ENCODE results near the gene FOXO3. TPM values are rescaled to one million over a fixed set of nuclear protein-coding genes. Genes with fewer than 3 reads are reported as not detected.

Gene FOXO3
- total RNA-seq, 1 experiment from 2014 or later: 22.1 TPM

DNA sequence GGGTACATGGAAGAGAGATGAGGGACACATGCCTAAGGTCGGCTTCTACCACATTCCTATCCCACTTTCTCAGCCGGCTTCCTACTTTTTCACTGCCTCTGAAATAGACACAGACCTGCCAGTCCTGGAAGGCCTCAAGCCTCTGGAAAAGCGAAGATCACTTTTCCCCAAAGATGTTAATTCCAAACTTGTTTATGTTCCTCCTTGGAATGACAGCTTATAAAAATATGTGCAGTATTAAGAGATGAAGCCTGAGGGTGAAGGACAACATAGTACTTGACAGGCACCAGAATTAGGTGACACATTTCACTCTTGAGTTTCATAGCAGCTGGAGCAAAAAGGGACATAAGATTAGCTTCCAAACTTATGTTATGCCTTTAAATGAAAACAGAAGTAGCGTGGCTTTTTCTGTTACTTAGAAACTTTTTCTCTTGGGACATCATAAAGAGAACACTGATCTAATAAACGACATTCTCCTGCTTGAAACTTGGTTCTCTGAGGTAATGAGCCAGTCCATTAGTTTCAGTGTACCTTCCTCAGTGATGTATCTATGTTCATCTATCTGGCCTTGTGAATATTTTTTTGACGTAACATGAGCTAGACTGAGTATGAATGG, 25.3 kb downstream of the FOXO3 start:
- Mint-ChIP-seq H3K4me1 (peaks cover 51 to 55% of the 10 kb centered on the region in 2 experiments), H3K4me3 (no peak overlapping the region), H3K36me3 (ENCODE audit: insufficient read depth in 1 of 3, low read depth in 3 of 3) (no peaks in the 10 kb centered on the region; a peak in 1 of 7 replicates), H3K27ac (no peak overlapping the region), H3K9me3 (no peaks in the 10 kb centered on the region), H3K27me3 (ENCODE audit: low read depth) (no peaks in the 10 kb centered on the region)
- no peak for DNase-seq
- Histone ChIP-seq H2BK5ac (ENCODE audit: insufficient read length, low read length) (no peak overlapping the region), H3K79me1 (ENCODE audit: insufficient read depth, low read depth, low read length, poor library complexity, severe bottlenecking) (peaks cover 2% of the 10 kb centered on the region), H3K56ac (ENCODE audit: insufficient read length, low read depth, low read length) (no peak overlapping the region), H2AFZ (ENCODE audit: low read length) (no peak overlapping the region), H3K9ac (ENCODE audit: extremely low read depth, insufficient read length, low read length) (no peak overlapping the region), H3K4me1 (ENCODE audit: insufficient read depth, low read length) (peaks cover 14% of the 10 kb centered on the region; the same call in 1 of the 2 replicates), H2BK20ac (ENCODE audit: low read depth, low read length, poor library complexity, severe bottlenecking) (no peak overlapping the region), H3K4me2 (ENCODE audit: insufficient read depth, insufficient read length, low read length) (no peak overlapping the region), H2BK120ac (ENCODE audit: low read depth, low read length, poor library complexity, severe bottlenecking) (no peak overlapping the region), H3K18ac (ENCODE audit: insufficient read length, low read depth, low read length) (no peak overlapping the region), H4K20me1 (ENCODE audit: control insufficient read depth, insufficient read depth, insufficient read length) (no peaks in the 10 kb centered on the region), H3K79me2 (ENCODE audit: insufficient read depth, low read length) (no peaks in the 10 kb centered on the region; the same call in 1 of the 2 replicates), H3K27ac (ENCODE audit: insufficient read length, low read depth, low read length) (no peak overlapping the region), H4K8ac (replicated peaks; ENCODE audit: insufficient read length, low read depth, low read length) (no peak overlapping the region), H3K9me3 (ENCODE audit: control insufficient read depth, low read depth, low read length) (no peaks in the 10 kb centered on the region), H3K23me2 (ENCODE audit: insufficient read length, low read depth, low read length, poor library complexity, severe bottlenecking) (no peaks in the 10 kb centered on the region), H3K23ac (ENCODE audit: insufficient read length, low read depth, low read length) (no peak overlapping the region), H4K91ac (ENCODE audit: insufficient read length, low read depth, low read length) (no peak overlapping the region), H3K14ac (ENCODE audit: insufficient read depth, low read length) (no peak overlapping the region), H3K27me3 (ENCODE audit: insufficient read depth, low read length) (no peaks in the 10 kb centered on the region), H4K5ac (ENCODE audit: insufficient read length, low read depth, low read length) (no peak overlapping the region), H3K4ac (ENCODE audit: low read depth, low read length) (no peak overlapping the region), H3T11ph (ENCODE audit: low read length) (no peak overlapping the region), H2BK12ac (ENCODE audit: insufficient read length, low read depth, low read length) (no peak overlapping the region), H2BK15ac (ENCODE audit: low read depth, low read length) (no peak overlapping the region), H2AK5ac (ENCODE audit: insufficient read length, low read length) (no peak overlapping the region)
- no peak for TF ChIP-seq CTCF (conservative IDR thresholded peaks at IDR 0.05)
- no CpG with 5 or more reads among the region's 6 CpGs for WGBS (ENCODE audit: extremely low coverage, insufficient read length, low lambda C conversion rate)
